ENCODE measurements around the gene NCAM1. TPM values are rescaled to one million over a fixed set of nuclear protein-coding genes. Genes with fewer than 3 reads are reported as not detected.

NCAM1 gene
- total RNA-seq, 4 donors from 2014 or later, result 56.3 to 193 (median 70.2) TPM

DNA sequence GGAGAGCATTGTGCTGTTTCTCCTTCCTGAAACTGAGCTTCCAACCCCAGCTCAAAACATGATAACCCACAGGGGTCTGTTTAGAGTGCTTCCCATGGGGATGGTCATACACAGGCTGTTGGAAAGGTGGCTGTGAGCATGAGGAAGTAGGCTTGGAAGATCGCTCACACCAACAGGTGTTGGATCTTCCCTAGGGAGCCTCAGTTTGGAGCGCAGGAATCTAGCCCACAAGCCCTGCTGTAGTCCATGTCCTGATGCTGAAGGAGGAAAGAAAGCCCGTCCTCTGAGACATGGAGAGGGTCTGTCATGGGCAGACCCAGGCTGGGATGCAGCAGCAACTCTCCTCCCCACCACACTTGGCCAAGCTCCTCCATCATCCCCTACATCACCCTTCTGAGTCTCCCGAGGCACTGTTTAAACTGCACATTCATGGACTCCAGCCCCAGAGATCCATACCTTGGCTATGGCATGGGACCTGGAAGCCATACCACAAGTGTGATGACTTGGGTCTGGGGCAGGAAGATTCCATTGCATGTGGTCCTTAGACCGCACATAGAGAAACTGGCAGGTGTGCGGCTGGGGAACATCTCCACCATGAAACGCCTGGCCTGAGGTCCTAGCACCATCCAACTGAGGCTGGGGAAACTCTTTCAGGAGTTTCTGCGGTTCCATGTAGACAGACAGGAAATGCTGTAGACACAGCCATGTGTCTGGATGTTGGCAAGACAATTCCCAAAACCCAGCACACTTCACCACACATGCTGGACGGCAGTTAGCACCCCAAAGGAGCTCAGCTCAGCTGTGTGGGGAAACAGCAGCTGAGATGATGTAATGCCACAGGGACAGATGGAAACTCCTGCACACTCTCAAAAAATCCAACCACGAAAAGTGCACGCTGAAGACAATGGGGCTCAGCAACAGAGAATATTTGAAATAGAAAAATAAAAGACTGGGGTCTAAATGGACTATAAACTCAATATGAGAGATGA lies 325.6 kb downstream of the NCAM1 start:
- Histone ChIP-seq H3K27me3 (no peaks in the 10 kb centered on the region), H3K4me1 (peaks cover 0 to 4% (median 0%) of the 10 kb centered on the region in 3 donors), H3K9me3 (no peaks in the 10 kb centered on the region), H3K36me3 (no peaks in the 10 kb centered on the region), H3K27ac (no peak overlapping the region), H3K4me3 (no peak overlapping the region)
- ATAC-seq, result no peak
- 19 to 55% methylated on average over 2 to 7 of the region's 11 CpGs for WGBS, 2 donors (ENCODE audit: low coverage in 1 of 2)
- TF ChIP-seq, protein P1, sequence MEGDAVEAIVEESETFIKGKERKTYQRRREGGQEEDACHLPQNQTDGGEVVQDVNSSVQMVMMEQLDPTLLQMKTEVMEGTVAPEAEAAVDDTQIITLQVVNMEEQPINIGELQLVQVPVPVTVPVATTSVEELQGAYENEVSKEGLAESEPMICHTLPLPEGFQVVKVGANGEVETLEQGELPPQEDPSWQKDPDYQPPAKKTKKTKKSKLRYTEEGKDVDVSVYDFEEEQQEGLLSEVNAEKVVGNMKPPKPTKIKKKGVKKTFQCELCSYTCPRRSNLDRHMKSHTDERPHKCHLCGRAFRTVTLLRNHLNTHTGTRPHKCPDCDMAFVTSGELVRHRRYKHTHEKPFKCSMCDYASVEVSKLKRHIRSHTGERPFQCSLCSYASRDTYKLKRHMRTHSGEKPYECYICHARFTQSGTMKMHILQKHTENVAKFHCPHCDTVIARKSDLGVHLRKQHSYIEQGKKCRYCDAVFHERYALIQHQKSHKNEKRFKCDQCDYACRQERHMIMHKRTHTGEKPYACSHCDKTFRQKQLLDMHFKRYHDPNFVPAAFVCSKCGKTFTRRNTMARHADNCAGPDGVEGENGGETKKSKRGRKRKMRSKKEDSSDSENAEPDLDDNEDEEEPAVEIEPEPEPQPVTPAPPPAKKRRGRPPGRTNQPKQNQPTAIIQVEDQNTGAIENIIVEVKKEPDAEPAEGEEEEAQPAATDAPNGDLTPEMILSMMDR (IDR thresholded peaks at IDR 0.05), result no peak
- TF ChIP-seq POLR2A (IDR thresholded peaks at IDR 0.05) (no peak), EP300 (IDR thresholded peaks at IDR 0.05) (no peak), POLR2AphosphoS5 (IDR thresholded peaks at IDR 0.05) (no peak)

DNA sequence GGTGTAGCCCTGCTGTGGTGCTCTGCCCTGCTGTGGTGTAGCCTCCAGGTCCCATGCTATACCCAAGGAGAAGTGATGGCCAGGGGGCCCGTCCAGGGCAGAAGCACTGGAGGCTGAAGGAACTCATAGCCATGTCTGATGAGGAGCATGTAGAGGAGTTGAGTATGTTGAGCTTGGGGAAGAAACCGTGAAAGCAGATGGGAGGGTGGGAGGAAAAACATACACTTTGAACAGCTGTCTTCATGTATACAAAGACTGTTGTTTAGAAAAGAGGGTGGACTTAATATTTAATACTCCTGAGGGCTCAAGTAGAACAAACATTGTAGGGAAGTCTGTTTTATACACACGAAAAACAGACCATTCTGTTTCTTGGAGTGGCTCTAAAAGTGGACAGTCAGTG lies 326.6 kb downstream of the NCAM1 start:
- H3K4me3 ChIP-seq, result no peak overlapping the region
- H3K27me3 ChIP-seq, result no peaks in the 10 kb centered on the region
- 35 to 58% methylated on average over 3 of the region's 3 CpGs for WGBS, 2 donors (ENCODE audit: low coverage in 1 of 2)
- no peaks in the 10 kb centered on the region for H3K9me3 ChIP-seq
- H3K27ac ChIP-seq, result no peak overlapping the region
- no peaks in the 10 kb centered on the region for H3K36me3 ChIP-seq
- no peak for ATAC-seq
- TF ChIP-seq POLR2AphosphoS5 (IDR thresholded peaks at IDR 0.05), result no peak
- TF ChIP-seq EP300 (IDR thresholded peaks at IDR 0.05), result no peak
- TF ChIP-seq, protein P1 (IDR thresholded peaks at IDR 0.05), result no peak
- no peak for TF ChIP-seq POLR2A (IDR thresholded peaks at IDR 0.05)
- H3K4me1 ChIP-seq, result peaks cover 0 to 4% (median 0%) of the 10 kb centered on the region in 3 donors

DNA sequence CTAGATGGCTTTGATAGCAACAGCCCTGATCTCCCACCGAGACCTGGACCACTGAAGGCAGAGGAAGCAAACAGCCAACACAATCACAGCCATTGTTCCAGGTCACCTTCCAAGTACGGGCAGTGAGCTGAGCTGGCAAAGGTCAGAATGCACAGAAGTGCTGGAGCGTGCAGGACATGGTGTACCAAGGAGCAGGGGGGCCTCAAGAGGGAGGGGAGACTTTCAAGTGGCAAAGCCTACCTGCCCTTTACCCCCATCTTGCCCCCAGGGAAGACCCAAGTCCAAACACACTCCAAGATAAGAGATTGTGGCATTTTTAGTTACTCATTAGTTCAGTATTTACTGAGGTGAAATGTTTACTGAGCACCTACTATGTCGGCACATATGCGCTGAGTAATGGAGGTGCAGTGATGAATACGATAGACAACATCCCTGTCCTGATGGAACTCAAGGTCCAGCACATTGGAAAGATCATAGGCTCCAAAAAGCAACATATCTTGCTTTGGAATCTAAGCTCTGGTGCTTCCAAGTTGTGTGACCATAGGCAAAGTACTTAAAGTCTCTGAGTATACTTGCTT lies 327.2 kb downstream of the NCAM1 start:
- no peak overlapping the region for H3K4me3 ChIP-seq
- H3K4me1 ChIP-seq, result peaks cover 0 to 4% (median 0%) of the 10 kb centered on the region in 3 donors
- no peak overlapping the region for H3K27ac ChIP-seq
- 83 to 86% methylated on average over 1 to 3 of the region's 6 CpGs for WGBS, 2 donors (ENCODE audit: low coverage in 1 of 2)
- no peaks in the 10 kb centered on the region for H3K36me3 ChIP-seq
- TF ChIP-seq POLR2A (IDR thresholded peaks at IDR 0.05) (no peak), EP300 (IDR thresholded peaks at IDR 0.05) (no peak), POLR2AphosphoS5 (IDR thresholded peaks at IDR 0.05) (no peak)
- TF ChIP-seq, protein P1 (IDR thresholded peaks at IDR 0.05), result no peak
- no peaks in the 10 kb centered on the region for H3K9me3 ChIP-seq
- ATAC-seq, result no peak
- no peaks in the 10 kb centered on the region for H3K27me3 ChIP-seq

DNA sequence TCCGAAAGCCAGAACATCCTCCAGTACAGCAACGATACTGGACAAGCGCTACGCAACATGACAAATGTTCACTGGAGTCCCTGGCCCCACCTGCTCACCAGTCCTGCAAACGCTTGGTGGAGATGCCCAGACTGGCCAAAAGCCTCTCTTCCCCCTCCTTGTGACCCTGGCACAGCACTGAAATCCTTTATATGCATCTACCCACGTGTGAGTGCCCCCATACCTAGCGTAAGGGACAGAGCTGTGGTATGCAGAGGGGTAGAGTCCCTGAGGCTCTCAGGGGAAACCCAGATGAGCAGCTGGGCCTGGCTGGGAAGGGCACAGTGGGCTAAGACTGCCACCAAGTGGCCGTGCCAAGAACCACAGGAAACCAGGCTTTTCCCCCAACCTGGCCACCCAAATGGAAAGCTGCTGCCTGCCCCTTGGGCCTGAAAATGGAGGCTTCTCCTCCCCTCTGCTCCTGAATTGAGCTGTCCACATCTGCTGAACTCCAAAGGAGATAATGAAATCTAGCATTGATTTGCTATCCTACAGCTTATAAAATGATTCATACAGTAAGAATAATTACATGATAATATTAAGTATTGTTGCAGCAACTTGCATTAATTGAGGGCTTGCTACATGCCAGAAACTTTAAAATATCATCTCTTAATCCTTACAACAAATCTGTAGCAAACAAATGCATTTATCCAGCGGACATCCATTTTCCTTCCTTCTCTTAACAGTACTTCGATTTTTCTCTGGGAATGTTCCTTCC lies 328.4 kb downstream of the NCAM1 start:
- no peak for TF ChIP-seq POLR2AphosphoS5 (IDR thresholded peaks at IDR 0.05)
- TF ChIP-seq, protein P1 (IDR thresholded peaks at IDR 0.05), result peak; percentile 74 to 92 (median 84)
- Histone ChIP-seq H3K36me3 (no peaks in the 10 kb centered on the region), H3K27me3 (peaks cover 12% of the 10 kb centered on the region), H3K4me1 (peaks cover 0 to 4% (median 0%) of the 10 kb centered on the region in 3 donors), H3K4me3 (no peak overlapping the region), H3K9me3 (no peaks in the 10 kb centered on the region), H3K27ac (no peak overlapping the region)
- 62 to 80% methylated on average over 2 of the region's 10 CpGs for WGBS, 2 donors (ENCODE audit: low coverage in 1 of 2)
- ATAC-seq, result peak; percentile 52
